K562 (cell line): ENCODE measurements around the gene NET1. TPM values are rescaled to one million over a fixed set of nuclear protein-coding genes. Genes with fewer than 3 reads are reported as not detected.

ENCODE experiments used
- ATAC-seq: fragments of 200-7000 bp; cut with Tn5 transposase; 3 replicates; pipeline ENCODE4 v1.9.1; 2020; ENCODE audit warnings: moderate library complexity
- BruUV-seq: library from RNA; stranded (reverse); fragments of 400-500 nt; replicated peaks from 2 replicates; lab custom pipeline; 2021; lab: Mats Ljungman, UMichigan
- CTCF ChIA-PET: fragments of 300-600 bp; formaldehyde crosslinking; extraction: SDS; loops from one replicate; lab custom pipeline; 2021; ENCODE audit warnings: low intra/inter-chr PET ratio; lab: Yijun Ruan, JAX
- POLR2A ChIA-PET: fragments of 300-600, 350-650 bp; sonication (Branson Sonifier 250); formaldehyde crosslinking; extraction: SDS; loops from one replicate; lab custom pipeline; 2021; ENCODE audit warnings: antibody characterized with exemption, inconsistent platforms; lab: Yijun Ruan, JAX
- DNase-seq, 4 experiments: peaks; one replicate each; pipeline versions ENCODE4 v3.0.0 to v3.0.0-alpha.2; 2011 to 2018; ENCODE audit warnings: low spot score in 3 of 4, mixed read lengths in 3 of 4; ENCODE audit errors: extremely low read depth in 1 of 4
- FAIRE-seq: peaks from 2 replicates; lab custom pipeline; 2011; peaks lifted over from hg19 to GRCh38; lab: Jason Lieb, UNC
- H2AFZ ChIP-seq: 2 replicates; pipeline ENCODE4 v1.6.0; 2011; ENCODE audit warnings: low read depth, low read length, control low read depth, inconsistent platforms
- H3K27ac ChIP-seq: fragments of 200-600 bp; 3 replicates; pipeline ENCODE4 v1.8.0; 2011; ENCODE audit warnings: low read depth, mild to moderate bottlenecking, control low read depth, inconsistent platforms, low read length, moderate library complexity, mixed read lengths; ENCODE audit errors: extremely low read depth
- H3K27me3 ChIP-seq, 2 experiments: fragments of 300-600 bp in 1 of 2; 2 replicates in 1 of 2; 3 replicates in 1 of 2; pipeline versions ENCODE4 v1.6.0 to v1.8.0; 2011; ENCODE audit warnings: inconsistent platforms in 2 of 2, low read length in 2 of 2, mild to moderate bottlenecking in 1 of 2, mixed read lengths in 1 of 2, moderate library complexity in 1 of 2; ENCODE audit not compliant: control insufficient read depth in 2 of 2, insufficient read depth in 2 of 2
- H3K36me3 ChIP-seq: fragments of 300-600 bp; 3 replicates; pipeline ENCODE4 v1.8.0; 2011; ENCODE audit warnings: mild to moderate bottlenecking, low read length, inconsistent platforms; ENCODE audit not compliant: control insufficient read depth, insufficient read depth
- H3K4me1 ChIP-seq, 2 experiments: fragments of 200-600 bp in 1 of 2; replicated peaks in 1 of 2; 2 replicates in 1 of 2; 3 replicates in 1 of 2; pipeline versions ENCODE4 v1.5.1 to v1.8.0; 2011; ENCODE audit warnings: inconsistent platforms in 2 of 2, low read length in 2 of 2, mild to moderate bottlenecking in 1 of 2, mixed read lengths in 1 of 2, moderate library complexity in 1 of 2; ENCODE audit not compliant: control insufficient read depth in 2 of 2, insufficient read depth in 2 of 2
- H3K4me2 ChIP-seq: 2 replicates; pipeline ENCODE4 v1.6.1; 2011; ENCODE audit warnings: low read length, control low read depth, inconsistent platforms, mixed read lengths; ENCODE audit not compliant: insufficient read depth
- H3K4me3 ChIP-seq: fragments of 200-600 bp; sonication (generic), shearing (Covaris generic); 2 replicates; pipeline ENCODE4 v1.5.1; 2016; ENCODE audit warnings: control low read depth, inconsistent platforms
- H3K79me2 ChIP-seq: fragments of 200-600 bp; 3 replicates; pipeline ENCODE4 v1.8.0; 2011; ENCODE audit warnings: low read length, inconsistent platforms; ENCODE audit not compliant: control insufficient read depth, insufficient read depth
- H3K9ac ChIP-seq, 2 experiments: 2 replicates each; pipeline versions ENCODE4 v1.6.0 to v1.6.1; 2011; ENCODE audit warnings: low read depth in 2 of 2, low read length in 2 of 2, control low read depth in 1 of 2, inconsistent platforms in 1 of 2, mild to moderate bottlenecking in 1 of 2, mixed read lengths in 1 of 2; ENCODE audit not compliant: insufficient read depth in 1 of 2
- H3K9me1 ChIP-seq: one replicate; pipeline ENCODE4 v1.6.0; 2011; ENCODE audit warnings: inconsistent platforms, mild to moderate bottlenecking, low read length, moderate library complexity; ENCODE audit not compliant: control insufficient read depth, insufficient read depth
- H3K9me3 ChIP-seq: replicated peaks from 2 replicates; pipeline ENCODE4 v1.5.1; 2011; ENCODE audit warnings: low read depth, low read length, inconsistent platforms; ENCODE audit not compliant: control insufficient read depth, insufficient read depth
- H4K20me1 ChIP-seq: replicated peaks from 2 replicates; pipeline ENCODE4 v1.6.1; 2011; ENCODE audit warnings: low read length, inconsistent platforms, mixed read lengths; ENCODE audit not compliant: control insufficient read depth, insufficient read depth
- CBX3 ChIP-seq, 2 experiments: IDR thresholded peaks; 1 replicate in 1 of 2; 2 replicates in 1 of 2; pipeline ENCODE4 v1.6.1; 2012; ENCODE audit warnings: inconsistent platforms in 2 of 2, low read length in 2 of 2, borderline replicate concordance in 1 of 2, control low read depth in 1 of 2
- TRIM24 ChIP-seq, 2 experiments: fragments of 450-650 bp; IDR thresholded peaks; 2 replicates each; pipeline ENCODE4 v1.6.1; 2016
- TRIM28 ChIP-seq: fragments of 450-650 bp; IDR thresholded peaks from 2 replicates; pipeline ENCODE4 v1.6.1; 2017
- YY1 ChIP-seq, 3 experiments: IDR thresholded peaks; 2 replicates each; pipeline ENCODE4 v1.6.1; 2011; ENCODE audit warnings: low read length in 2 of 3, mild to moderate bottlenecking in 2 of 3, moderate library complexity in 2 of 3, borderline replicate concordance in 1 of 3, control low read depth in 1 of 3, low read depth in 1 of 3; ENCODE audit not compliant: insufficient read depth in 3 of 3, insufficient replicate concordance in 2 of 3, control insufficient read depth in 1 of 3, insufficient read length in 1 of 3; ENCODE audit errors: extremely low read depth in 1 of 3
- ZFP36 ChIP-seq: fragments of 150-350 bp; IDR thresholded peaks from 2 replicates; pipeline ENCODE4 v1.6.1; 2018; ENCODE audit warnings: low read length, low read depth; ENCODE audit not compliant: partially characterized antibody
- ZNF41 ChIP-seq: fragments of 250-450 bp; sonication (Bioruptor Pico); conservative IDR thresholded peaks from 2 replicates; pipeline ENCODE4 v1.4.0; 2020; ENCODE audit warnings: mild to moderate bottlenecking
- WGBS: fragments of 100-300 bp; shearing (Covaris generic); methylation state at CpG from one replicate; pipeline ENCODE4 v1.1.6; 2016; ENCODE audit warnings: low coverage, mixed read lengths; ENCODE audit not compliant: insufficient coverage; ENCODE audit errors: missing lambda C conversion rate; 5-methylcytosine and 5-hydroxymethylcytosine counted together
- in situ Hi-C: fragments of 300-500 bp; cut with MboI; formaldehyde crosslinking; loops from 4 replicates; pipeline ENCODE4 v1.15.0; 2018; ENCODE audit warnings: inconsistent platforms, mixed read lengths
- intact Hi-C: fragments of 100-400 bp; cut with micrococcal nuclease; formaldehyde crosslinking; loops from 2 replicates; pipeline ENCODE4 v1.14.2; 2022
- polyA plus RNA-seq, 8 experiments: library from polyadenylated mRNA; depleted of rRNA in 4 of 8; stranded (reverse) in 5 of 8; unstranded in 3 of 8; fragments of >200 nt; fragmentation: Nextera tagmentation in 2 of 8; fragmentation: Illumina TruSeq in 1 of 8; extraction: Ambion mirVana in 2 of 8; extraction: Trizol in 1 of 8; gene quantifications; 2 replicates each; pipeline versions ENCODE4 v1.2.1 to v1.2.3, GENCODE V29; 2011 to 2014; ENCODE audit warnings: inconsistent platforms in 1 of 8, missing spikeins in 1 of 8
- total RNA-seq, 7 experiments: library from RNA; depleted of rRNA in 6 of 7; stranded (reverse); fragments of >200 nt in 6 of 7; fragmentation: Illumina TruSeq in 2 of 7; extraction: Trizol in 2 of 7; gene quantifications; 2 replicates each; pipeline versions ENCODE4 v1.2.1 to v1.2.3, GENCODE V29; 2011 to 2021; ENCODE audit warnings: low replicate concordance in 1 of 7
- TF ChIP-seq, protein P1 (sequence below): sonication (generic); formaldehyde crosslinking; IDR thresholded peaks from 2 replicates; pipeline ENCODE4 v1.8.1; 2023; ENCODE audit warnings: missing genetic modification reagents, mild to moderate bottlenecking, borderline replicate concordance
- TF ChIP-seq, protein P2 (sequence below): fragments of 450-650 bp; IDR thresholded peaks from 2 replicates; pipeline ENCODE4 v1.6.1; 2018; ENCODE audit warnings: mild to moderate bottlenecking, low read depth; ENCODE audit not compliant: partially characterized antibody

Gene NET1
- total and polyA plus RNA-seq, 9 of the 15 experiments (the other 6 are each of a cell fraction or from before 2014, with no cell fraction given), result 47.4 to 258 (median 106) TPM

DNA sequence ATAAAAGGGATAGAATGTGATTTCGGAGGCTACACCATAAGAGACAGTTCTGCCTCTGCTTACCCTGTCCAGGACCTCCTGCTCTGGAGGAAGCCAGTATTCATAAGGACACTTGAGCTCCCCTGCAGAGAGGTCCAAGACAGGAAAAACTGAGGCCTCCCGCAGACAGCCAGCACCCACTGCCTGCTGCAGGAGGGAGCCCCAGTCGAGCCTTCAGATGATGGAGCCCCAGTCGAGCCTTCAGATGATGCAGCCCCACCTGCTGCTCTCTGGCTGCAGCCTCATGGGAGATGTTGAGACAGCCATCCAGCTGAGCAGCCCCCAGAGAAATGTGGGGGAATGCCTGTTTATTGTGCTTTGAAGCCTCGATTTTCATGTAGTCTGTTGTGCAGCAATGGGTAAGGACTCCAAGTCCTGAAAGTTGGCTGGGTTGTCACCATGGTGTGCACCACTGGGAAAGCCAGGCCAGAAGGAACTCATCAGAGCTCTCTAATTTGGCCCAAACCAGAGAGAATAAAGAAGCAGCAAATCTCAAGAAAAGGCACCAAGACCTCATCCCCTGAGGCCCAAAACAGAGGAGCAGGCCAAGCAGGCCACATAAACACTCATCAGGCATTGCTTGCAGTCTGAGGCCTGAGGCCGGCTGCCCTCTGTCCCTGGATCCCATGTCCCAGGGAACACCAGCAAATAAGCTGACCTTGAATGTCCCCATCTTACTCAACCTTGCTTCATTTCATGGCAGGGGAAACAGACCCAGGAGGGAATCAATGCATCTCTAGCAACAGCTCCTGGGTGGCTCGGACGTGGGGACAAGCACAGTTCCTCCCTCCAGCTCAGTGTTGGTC, 56.1 kb downstream of the NET1 start:
- ChIA-PET CTCF (no interaction called here), POLR2A (interaction anchor here (1.3 to 2.0 kb wide), 4 partner anchors 11 to 17 kb away, joined by 3 to 10 read pairs (median 4); no protein-coding TSS in a partner anchor)
- no peak overlapping the region; the same call in 2 of the 3 replicates for H3K27ac ChIP-seq
- H4K20me1 ChIP-seq, result no peaks in the 10 kb centered on the region
- in situ Hi-C loops, result no loop called here
- ATAC-seq (no peak), FAIRE-seq (no peak), DNase-seq (no peak)
- no peaks in the 10 kb centered on the region for H3K27me3 ChIP-seq
- WGBS, result 92% methylated on average over 8 of the region's 8 CpGs
- peak in 1 of 2 experiments; percentile 95; a peak in 1 of 3 replicates for TF ChIP-seq CBX3 (IDR thresholded peaks at IDR 0.05; ENCODE audit: borderline replicate concordance in 1 of 2, low read length in 2 of 2)
- peak in 1 of 2 experiments; percentile 11; a peak in 1 of 4 replicates for TF ChIP-seq TRIM24 (IDR thresholded peaks at IDR 0.05)
- TF ChIP-seq ZNF41, result no peak
- TF ChIP-seq, protein P1, sequence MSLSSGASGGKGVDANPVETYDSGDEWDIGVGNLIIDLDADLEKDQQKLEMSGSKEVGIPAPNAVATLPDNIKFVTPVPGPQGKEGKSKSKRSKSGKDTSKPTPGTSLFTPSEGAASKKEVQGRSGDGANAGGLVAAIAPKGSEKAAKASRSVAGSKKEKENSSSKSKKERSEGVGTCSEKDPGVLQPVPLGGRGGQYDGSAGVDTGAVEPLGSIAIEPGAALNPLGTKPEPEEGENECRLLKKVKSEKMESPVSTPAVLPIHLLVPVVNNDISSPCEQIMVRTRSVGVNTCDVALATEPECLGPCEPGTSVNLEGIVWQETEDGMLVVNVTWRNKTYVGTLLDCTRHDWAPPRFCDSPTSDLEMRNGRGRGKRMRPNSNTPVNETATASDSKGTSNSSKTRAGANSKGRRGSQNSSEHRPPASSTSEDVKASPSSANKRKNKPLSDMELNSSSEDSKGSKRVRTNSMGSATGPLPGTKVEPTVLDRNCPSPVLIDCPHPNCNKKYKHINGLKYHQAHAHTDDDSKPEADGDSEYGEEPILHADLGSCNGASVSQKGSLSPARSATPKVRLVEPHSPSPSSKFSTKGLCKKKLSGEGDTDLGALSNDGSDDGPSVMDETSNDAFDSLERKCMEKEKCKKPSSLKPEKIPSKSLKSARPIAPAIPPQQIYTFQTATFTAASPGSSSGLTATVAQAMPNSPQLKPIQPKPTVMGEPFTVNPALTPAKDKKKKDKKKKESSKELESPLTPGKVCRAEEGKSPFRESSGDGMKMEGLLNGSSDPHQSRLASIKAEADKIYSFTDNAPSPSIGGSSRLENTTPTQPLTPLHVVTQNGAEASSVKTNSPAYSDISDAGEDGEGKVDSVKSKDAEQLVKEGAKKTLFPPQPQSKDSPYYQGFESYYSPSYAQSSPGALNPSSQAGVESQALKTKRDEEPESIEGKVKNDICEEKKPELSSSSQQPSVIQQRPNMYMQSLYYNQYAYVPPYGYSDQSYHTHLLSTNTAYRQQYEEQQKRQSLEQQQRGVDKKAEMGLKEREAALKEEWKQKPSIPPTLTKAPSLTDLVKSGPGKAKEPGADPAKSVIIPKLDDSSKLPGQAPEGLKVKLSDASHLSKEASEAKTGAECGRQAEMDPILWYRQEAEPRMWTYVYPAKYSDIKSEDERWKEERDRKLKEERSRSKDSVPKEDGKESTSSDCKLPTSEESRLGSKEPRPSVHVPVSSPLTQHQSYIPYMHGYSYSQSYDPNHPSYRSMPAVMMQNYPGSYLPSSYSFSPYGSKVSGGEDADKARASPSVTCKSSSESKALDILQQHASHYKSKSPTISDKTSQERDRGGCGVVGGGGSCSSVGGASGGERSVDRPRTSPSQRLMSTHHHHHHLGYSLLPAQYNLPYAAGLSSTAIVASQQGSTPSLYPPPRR (CRISPR knock-in tag), result no peak
- peak in 1 of 3 experiments; percentile 14 for TF ChIP-seq YY1 (IDR thresholded peaks at IDR 0.05; ENCODE audit: borderline replicate concordance in 1 of 3, control insufficient read depth in 1 of 3, extremely low read depth in 1 of 3, insufficient read depth in 3 of 3, insufficient read length in 1 of 3, insufficient replicate concordance in 2 of 3, low read depth in 1 of 3, low read length in 2 of 3)
- peak; percentile 61 for TF ChIP-seq ZFP36
- TF ChIP-seq, protein P2, sequence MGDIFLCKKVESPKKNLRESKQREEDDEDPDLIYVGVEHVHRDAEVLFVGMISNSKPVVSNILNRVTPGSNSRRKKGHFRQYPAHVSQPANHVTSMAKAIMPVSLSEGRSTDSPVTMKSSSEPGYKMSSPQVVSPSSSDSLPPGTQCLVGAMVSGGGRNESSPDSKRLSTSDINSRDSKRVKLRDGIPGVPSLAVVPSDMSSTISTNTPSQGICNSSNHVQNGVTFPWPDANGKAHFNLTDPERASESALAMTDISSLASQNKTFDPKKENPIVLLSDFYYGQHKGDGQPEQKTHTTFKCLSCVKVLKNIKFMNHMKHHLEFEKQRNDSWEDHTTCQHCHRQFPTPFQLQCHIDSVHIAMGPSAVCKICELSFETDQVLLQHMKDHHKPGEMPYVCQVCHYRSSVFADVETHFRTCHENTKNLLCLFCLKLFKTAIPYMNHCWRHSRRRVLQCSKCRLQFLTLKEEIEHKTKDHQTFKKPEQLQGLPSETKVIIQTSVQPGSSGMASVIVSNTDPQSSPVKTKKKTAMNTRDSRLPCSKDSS, result peak; percentile 79
- peak; percentile 84 for TF ChIP-seq TRIM28
- H3K4me3 ChIP-seq, result no peak overlapping the region
- peaks cover 40% of the 10 kb centered on the region; the same call in 2 of the 3 replicates for H3K36me3 ChIP-seq
- no peaks in the 10 kb centered on the region for H3K9me1 ChIP-seq
- H2AFZ ChIP-seq, result no peak overlapping the region
- H3K9ac ChIP-seq, result no peak overlapping the region
- no TSS peak for BruUV-seq
- peaks cover 95% of the 10 kb centered on the region for H3K79me2 ChIP-seq
- H3K4me1 ChIP-seq, result peaks cover 39 to 48% of the 10 kb centered on the region in 2 experiments
- intact Hi-C loops, result no loop called here
- H3K9me3 ChIP-seq, result peaks cover 7% of the 10 kb centered on the region
- no peak overlapping the region for H3K4me2 ChIP-seq
